ENCODE measurements around the gene LONP2. TPM values are rescaled to one million over a fixed set of nuclear protein-coding genes. Genes with fewer than 3 reads are reported as not detected.
A peak's percentile ranks its signal among the peaks of the same experiment; 100 is the strongest.

LONP2 gene
- total and polyA plus RNA-seq, 2 experiments from 2014 or later = 12.4 to 25.2 TPM

DNA sequence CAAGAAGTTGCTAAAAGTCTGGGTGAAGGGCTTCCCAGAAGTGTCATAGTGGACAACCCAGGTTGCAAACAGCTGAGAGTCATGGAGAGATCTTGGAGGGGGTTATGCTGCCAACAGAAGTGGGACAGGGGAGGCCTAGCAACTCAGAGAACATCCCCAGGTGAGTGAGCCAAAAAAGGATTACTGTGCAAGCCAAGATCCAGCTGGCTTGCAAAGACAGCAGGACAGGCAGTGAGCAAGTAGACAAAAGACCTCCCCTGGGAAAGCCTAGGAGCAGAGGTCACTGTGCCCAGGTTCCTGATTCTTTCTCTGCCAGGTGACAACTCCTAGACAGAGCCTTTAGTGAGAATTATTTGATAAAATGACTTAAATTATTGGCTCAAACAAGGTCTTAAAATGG, 9.5 kb upstream of the LONP2 start:
- H2AFZ ChIP-seq = peak overlapping the region; percentile 14; the same call in 1 of the 2 replicates
- peaks cover 9% of the 10 kb centered on the region; the same call in 1 of the 2 replicates for H3K9me2 ChIP-seq (ENCODE audit: insufficient read depth)
- Mint-ChIP-seq H3K27me3 (ENCODE audit: insufficient read depth, low read depth, poor library complexity) (peaks cover 2% of the 10 kb centered on the region), H3K9me3 (peaks cover 3% of the 10 kb centered on the region; the same call in 2 of the 3 replicates), H3K27ac (peak overlapping the region; percentile 30; the same call in 1 of the 2 replicates), H3K4me1 (peaks cover 6% of the 10 kb centered on the region; the same call in 2 of the 3 replicates), H3K4me3 (no peak overlapping the region), H3K36me3 (ENCODE audit: low read depth) (no peaks in the 10 kb centered on the region)
- H3K27ac ChIP-seq (ENCODE audit: low read depth) = no peak overlapping the region
- no peak for TF ChIP-seq EZH2phosphoT487 (IDR thresholded peaks at IDR 0.05; ENCODE audit: unreplicated experiment)
- no peak for TF ChIP-seq CREB1 (CRISPR knock-in tag; IDR thresholded peaks at IDR 0.05; ENCODE audit: low read depth)
- TF ChIP-seq, protein P1, sequence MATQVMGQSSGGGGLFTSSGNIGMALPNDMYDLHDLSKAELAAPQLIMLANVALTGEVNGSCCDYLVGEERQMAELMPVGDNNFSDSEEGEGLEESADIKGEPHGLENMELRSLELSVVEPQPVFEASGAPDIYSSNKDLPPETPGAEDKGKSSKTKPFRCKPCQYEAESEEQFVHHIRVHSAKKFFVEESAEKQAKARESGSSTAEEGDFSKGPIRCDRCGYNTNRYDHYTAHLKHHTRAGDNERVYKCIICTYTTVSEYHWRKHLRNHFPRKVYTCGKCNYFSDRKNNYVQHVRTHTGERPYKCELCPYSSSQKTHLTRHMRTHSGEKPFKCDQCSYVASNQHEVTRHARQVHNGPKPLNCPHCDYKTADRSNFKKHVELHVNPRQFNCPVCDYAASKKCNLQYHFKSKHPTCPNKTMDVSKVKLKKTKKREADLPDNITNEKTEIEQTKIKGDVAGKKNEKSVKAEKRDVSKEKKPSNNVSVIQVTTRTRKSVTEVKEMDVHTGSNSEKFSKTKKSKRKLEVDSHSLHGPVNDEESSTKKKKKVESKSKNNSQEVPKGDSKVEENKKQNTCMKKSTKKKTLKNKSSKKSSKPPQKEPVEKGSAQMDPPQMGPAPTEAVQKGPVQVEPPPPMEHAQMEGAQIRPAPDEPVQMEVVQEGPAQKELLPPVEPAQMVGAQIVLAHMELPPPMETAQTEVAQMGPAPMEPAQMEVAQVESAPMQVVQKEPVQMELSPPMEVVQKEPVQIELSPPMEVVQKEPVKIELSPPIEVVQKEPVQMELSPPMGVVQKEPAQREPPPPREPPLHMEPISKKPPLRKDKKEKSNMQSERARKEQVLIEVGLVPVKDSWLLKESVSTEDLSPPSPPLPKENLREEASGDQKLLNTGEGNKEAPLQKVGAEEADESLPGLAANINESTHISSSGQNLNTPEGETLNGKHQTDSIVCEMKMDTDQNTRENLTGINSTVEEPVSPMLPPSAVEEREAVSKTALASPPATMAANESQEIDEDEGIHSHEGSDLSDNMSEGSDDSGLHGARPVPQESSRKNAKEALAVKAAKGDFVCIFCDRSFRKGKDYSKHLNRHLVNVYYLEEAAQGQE (IDR thresholded peaks at IDR 0.05; ENCODE audit: unreplicated experiment) = no peak
- TF ChIP-seq, protein P2, sequence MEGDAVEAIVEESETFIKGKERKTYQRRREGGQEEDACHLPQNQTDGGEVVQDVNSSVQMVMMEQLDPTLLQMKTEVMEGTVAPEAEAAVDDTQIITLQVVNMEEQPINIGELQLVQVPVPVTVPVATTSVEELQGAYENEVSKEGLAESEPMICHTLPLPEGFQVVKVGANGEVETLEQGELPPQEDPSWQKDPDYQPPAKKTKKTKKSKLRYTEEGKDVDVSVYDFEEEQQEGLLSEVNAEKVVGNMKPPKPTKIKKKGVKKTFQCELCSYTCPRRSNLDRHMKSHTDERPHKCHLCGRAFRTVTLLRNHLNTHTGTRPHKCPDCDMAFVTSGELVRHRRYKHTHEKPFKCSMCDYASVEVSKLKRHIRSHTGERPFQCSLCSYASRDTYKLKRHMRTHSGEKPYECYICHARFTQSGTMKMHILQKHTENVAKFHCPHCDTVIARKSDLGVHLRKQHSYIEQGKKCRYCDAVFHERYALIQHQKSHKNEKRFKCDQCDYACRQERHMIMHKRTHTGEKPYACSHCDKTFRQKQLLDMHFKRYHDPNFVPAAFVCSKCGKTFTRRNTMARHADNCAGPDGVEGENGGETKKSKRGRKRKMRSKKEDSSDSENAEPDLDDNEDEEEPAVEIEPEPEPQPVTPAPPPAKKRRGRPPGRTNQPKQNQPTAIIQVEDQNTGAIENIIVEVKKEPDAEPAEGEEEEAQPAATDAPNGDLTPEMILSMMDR (conservative IDR thresholded peaks at IDR 0.05; ENCODE audit: low read depth in 2 of 2) = no peak
- no peak for TF ChIP-seq POLR2AphosphoS5 (IDR thresholded peaks at IDR 0.05; ENCODE audit: low read depth)
- no peak for TF ChIP-seq ZNF114 (CRISPR knock-in tag; IDR thresholded peaks at IDR 0.05)
- TF ChIP-seq, protein P3, sequence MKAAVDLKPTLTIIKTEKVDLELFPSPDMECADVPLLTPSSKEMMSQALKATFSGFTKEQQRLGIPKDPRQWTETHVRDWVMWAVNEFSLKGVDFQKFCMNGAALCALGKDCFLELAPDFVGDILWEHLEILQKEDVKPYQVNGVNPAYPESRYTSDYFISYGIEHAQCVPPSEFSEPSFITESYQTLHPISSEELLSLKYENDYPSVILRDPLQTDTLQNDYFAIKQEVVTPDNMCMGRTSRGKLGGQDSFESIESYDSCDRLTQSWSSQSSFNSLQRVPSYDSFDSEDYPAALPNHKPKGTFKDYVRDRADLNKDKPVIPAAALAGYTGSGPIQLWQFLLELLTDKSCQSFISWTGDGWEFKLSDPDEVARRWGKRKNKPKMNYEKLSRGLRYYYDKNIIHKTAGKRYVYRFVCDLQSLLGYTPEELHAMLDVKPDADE (IDR thresholded peaks at IDR 0.05) = no peak
- H4K20me1 ChIP-seq (replicated peaks; ENCODE audit: insufficient read depth) = no peaks in the 10 kb centered on the region
- H3K4me1 ChIP-seq (ENCODE audit: insufficient read depth) = no peaks in the 10 kb centered on the region
- H3K36me3 ChIP-seq (ENCODE audit: insufficient read depth) = no peaks in the 10 kb centered on the region
- no peak overlapping the region for H3K4me2 ChIP-seq
- H3F3A ChIP-seq (replicated peaks; ENCODE audit: low read depth) = no peaks in the 10 kb centered on the region
- DNase-seq (ENCODE audit: low spot score) = no peak
- H3K27me3 ChIP-seq (ENCODE audit: insufficient read depth) = no peaks in the 10 kb centered on the region
- ATAC-seq = no peak
- H3K79me2 ChIP-seq (replicated peaks; ENCODE audit: insufficient read depth) = no peaks in the 10 kb centered on the region
- no peak overlapping the region for H3K4me3 ChIP-seq

DNA sequence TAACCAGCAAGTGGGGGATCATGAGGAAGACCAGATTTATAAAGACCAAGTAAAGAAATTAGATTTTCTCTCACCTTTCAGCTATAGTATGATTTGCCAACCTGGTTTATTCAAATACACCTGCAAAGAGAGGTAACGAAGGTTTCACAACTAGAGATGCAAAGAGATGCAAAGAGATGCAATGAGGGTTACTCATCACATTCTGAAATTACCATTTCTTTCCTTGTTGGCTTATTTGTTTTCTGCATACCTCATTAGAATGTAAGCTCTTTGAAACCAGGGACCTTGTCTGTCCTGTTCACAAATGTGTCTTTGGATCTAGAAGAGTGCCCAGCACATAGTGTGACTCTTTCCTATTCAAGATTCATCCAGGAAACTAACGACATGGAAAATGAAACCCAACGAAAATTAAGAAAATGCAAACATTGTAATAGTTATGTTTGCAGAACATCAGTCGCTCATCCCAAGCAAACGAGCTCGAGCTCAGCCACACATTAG, 9.0 kb upstream of the LONP2 start:
- Mint-ChIP-seq H3K36me3 (ENCODE audit: low read depth) (peaks cover 3% of the 10 kb centered on the region; the same call in 1 of the 3 replicates), H3K27me3 (ENCODE audit: insufficient read depth, low read depth, poor library complexity) (no peaks in the 10 kb centered on the region), H3K9me3 (peaks cover 7% of the 10 kb centered on the region), H3K4me3 (no peak overlapping the region), H3K27ac (no peak overlapping the region), H3K4me1 (peaks cover 6% of the 10 kb centered on the region; the same call in 2 of the 3 replicates)
- Histone ChIP-seq H3K4me3 (no peak overlapping the region), H3K79me2 (replicated peaks; ENCODE audit: insufficient read depth) (no peaks in the 10 kb centered on the region), H3K27ac (ENCODE audit: low read depth) (no peak overlapping the region), H3K9me2 (ENCODE audit: insufficient read depth) (peaks cover 9% of the 10 kb centered on the region; the same call in 1 of the 2 replicates), H4K20me1 (replicated peaks; ENCODE audit: insufficient read depth) (no peaks in the 10 kb centered on the region), H3K36me3 (ENCODE audit: insufficient read depth) (no peaks in the 10 kb centered on the region), H3K4me1 (ENCODE audit: insufficient read depth) (no peaks in the 10 kb centered on the region), H3F3A (replicated peaks; ENCODE audit: low read depth) (no peaks in the 10 kb centered on the region), H3K4me2 (no peak overlapping the region), H2AFZ (peak overlapping the region; percentile 52; the same call in 1 of the 2 replicates), H3K27me3 (ENCODE audit: insufficient read depth) (no peaks in the 10 kb centered on the region)
- ATAC-seq (no peak), DNase-seq (ENCODE audit: low spot score) (peak; percentile 19)
- TF ChIP-seq, protein P4, sequence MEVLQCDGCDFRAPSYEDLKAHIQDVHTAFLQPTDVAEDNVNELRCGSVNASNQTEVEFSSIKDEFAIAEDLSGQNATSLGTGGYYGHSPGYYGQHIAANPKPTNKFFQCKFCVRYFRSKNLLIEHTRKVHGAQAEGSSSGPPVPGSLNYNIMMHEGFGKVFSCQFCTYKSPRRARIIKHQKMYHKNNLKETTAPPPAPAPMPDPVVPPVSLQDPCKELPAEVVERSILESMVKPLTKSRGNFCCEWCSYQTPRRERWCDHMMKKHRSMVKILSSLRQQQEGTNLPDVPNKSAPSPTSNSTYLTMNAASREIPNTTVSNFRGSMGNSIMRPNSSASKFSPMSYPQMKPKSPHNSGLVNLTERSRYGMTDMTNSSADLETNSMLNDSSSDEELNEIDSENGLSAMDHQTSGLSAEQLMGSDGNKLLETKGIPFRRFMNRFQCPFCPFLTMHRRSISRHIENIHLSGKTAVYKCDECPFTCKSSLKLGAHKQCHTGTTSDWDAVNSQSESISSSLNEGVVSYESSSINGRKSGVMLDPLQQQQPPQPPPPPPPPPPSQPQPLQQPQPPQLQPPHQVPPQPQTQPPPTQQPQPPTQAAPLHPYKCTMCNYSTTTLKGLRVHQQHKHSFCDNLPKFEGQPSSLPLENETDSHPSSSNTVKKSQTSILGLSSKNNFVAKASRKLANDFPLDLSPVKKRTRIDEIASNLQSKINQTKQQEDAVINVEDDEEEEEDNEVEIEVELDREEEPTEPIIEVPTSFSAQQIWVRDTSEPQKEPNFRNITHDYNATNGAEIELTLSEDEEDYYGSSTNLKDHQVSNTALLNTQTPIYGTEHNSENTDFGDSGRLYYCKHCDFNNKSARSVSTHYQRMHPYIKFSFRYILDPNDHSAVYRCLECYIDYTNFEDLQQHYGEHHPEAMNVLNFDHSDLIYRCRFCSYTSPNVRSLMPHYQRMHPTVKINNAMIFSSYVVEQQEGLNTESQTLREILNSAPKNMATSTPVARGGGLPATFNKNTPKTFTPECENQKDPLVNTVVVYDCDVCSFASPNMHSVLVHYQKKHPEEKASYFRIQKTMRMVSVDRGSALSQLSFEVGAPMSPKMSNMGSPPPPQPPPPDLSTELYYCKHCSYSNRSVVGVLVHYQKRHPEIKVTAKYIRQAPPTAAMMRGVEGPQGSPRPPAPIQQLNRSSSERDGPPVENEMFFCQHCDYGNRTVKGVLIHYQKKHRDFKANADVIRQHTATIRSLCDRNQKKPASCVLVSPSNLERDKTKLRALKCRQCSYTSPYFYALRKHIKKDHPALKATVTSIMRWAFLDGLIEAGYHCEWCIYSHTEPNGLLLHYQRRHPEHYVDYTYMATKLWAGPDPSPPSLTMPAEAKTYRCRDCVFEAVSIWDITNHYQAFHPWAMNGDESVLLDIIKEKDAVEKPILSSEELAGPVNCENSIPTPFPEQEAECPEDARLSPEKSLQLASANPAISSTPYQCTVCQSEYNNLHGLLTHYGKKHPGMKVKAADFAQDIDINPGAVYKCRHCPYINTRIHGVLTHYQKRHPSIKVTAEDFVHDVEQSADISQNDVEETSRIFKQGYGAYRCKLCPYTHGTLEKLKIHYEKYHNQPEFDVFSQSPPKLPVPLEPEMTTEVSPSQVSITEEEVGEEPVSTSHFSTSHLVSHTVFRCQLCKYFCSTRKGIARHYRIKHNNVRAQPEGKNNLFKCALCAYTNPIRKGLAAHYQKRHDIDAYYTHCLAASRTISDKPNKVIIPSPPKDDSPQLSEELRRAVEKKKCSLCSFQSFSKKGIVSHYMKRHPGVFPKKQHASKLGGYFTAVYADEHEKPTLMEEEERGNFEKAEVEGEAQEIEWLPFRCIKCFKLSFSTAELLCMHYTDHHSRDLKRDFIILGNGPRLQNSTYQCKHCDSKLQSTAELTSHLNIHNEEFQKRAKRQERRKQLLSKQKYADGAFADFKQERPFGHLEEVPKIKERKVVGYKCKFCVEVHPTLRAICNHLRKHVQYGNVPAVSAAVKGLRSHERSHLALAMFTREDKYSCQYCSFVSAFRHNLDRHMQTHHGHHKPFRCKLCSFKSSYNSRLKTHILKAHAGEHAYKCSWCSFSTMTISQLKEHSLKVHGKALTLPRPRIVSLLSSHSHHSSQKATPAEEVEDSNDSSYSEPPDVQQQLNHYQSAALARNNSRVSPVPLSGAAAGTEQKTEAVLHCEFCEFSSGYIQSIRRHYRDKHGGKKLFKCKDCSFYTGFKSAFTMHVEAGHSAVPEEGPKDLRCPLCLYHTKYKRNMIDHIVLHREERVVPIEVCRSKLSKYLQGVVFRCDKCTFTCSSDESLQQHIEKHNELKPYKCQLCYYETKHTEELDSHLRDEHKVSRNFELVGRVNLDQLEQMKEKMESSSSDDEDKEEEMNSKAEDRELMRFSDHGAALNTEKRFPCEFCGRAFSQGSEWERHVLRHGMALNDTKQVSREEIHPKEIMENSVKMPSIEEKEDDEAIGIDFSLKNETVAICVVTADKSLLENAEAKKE (CRISPR knock-in tag; IDR thresholded peaks at IDR 0.05) = no peak
- TF ChIP-seq CREB1 (CRISPR knock-in tag; IDR thresholded peaks at IDR 0.05; ENCODE audit: low read depth) (no peak), EZH2phosphoT487 (IDR thresholded peaks at IDR 0.05; ENCODE audit: unreplicated experiment) (no peak), POLR2AphosphoS5 (IDR thresholded peaks at IDR 0.05; ENCODE audit: low read depth) (no peak)

Measured in GM23338 (cell line).